ENCODE data around the gene RPH3AL. TPM values are rescaled to one million over a fixed set of nuclear protein-coding genes. Genes with fewer than 3 reads are reported as not detected.
"Not testable (repeated sequence)": the region's sequence is repeated elsewhere in the genome, so short reads cannot be mapped to it uniquely, and the experiment has no call there.

RPH3AL gene
- total RNA-seq, 1 experiment from 2014 or later: 6.9 TPM

- in situ Hi-C loops (cut with HindIII; ENCODE audit: low sequenced_read_pairs): no loop called here
- DNase-seq (ENCODE audit: low spot score): no peak
These were observed 115.8 kb downstream of the RPH3AL start for GRCh38 chr17:236641-237405.

- in situ Hi-C loops (cut with HindIII; ENCODE audit: low sequenced_read_pairs): no loop called here
- no peak for DNase-seq (ENCODE audit: low spot score)
These were observed 116.6 kb downstream of the RPH3AL start for GRCh38 chr17:235831-236640.

- in situ Hi-C loops (cut with HindIII; ENCODE audit: low sequenced_read_pairs); DNase-seq (ENCODE audit: low spot score): not testable (repeated sequence)
These were observed 117.4 kb downstream of the RPH3AL start for GRCh38 chr17:234994-235830.

- DNase-seq (ENCODE audit: low spot score); in situ Hi-C loops (cut with HindIII; ENCODE audit: low sequenced_read_pairs): not testable (repeated sequence)
These were observed 118.2 kb downstream of the RPH3AL start for GRCh38 chr17:234163-234993.

- DNase-seq (ENCODE audit: low spot score): no peak
- in situ Hi-C loops (cut with HindIII; ENCODE audit: low sequenced_read_pairs): no loop called here
These were observed 119.1 kb downstream of the RPH3AL start for GRCh38 chr17:233473-233941.

- in situ Hi-C loops (cut with HindIII; ENCODE audit: low sequenced_read_pairs): no loop called here
- DNase-seq (ENCODE audit: low spot score): no peak
These were observed 120.4 kb downstream of the RPH3AL start for GRCh38 chr17:231966-232807.

- DNase-seq (ENCODE audit: low spot score): no peak
- in situ Hi-C loops (cut with HindIII; ENCODE audit: low sequenced_read_pairs): no loop called here
These were observed 121.2 kb downstream of the RPH3AL start for GRCh38 chr17:231191-231965.

- no peak for DNase-seq (ENCODE audit: low spot score)
- in situ Hi-C loops (cut with HindIII; ENCODE audit: low sequenced_read_pairs): no loop called here
These were observed 122.2 kb downstream of the RPH3AL start for GRCh38 chr17:230395-230770.

- no peak for DNase-seq (ENCODE audit: low spot score)
These were observed 122.8 kb downstream of the RPH3AL start for GRCh38 chr17:229709-230394.

GRCh38 chr17:228951-229708 is 123.5 kb downstream of the RPH3AL start:
- in situ Hi-C loops (cut with HindIII; ENCODE audit: low sequenced_read_pairs): no loop called here
- DNase-seq (ENCODE audit: low spot score): no peak

More at GRCh38 chr17:229709-230394, 122.8 kb downstream of the RPH3AL start:
- in situ Hi-C loops (cut with HindIII; ENCODE audit: low sequenced_read_pairs): no loop called here

GRCh38 chr17:227946-228615 is 124.5 kb downstream of the RPH3AL start:
- in situ Hi-C loops (cut with HindIII; ENCODE audit: low sequenced_read_pairs): no loop called here
- DNase-seq (ENCODE audit: low spot score): no peak

- peak; percentile 78 for DNase-seq (ENCODE audit: low spot score)
- in situ Hi-C loops (cut with HindIII; ENCODE audit: low sequenced_read_pairs): no loop called here
These were observed 125.3 kb downstream of the RPH3AL start for GRCh38 chr17:227078-227945.

GRCh38 chr17:226108-227077 is 126.2 kb downstream of the RPH3AL start:
- in situ Hi-C loops (cut with HindIII; ENCODE audit: low sequenced_read_pairs): no loop called here
- DNase-seq (ENCODE audit: low spot score): peak; percentile 41

All from G401 (cell line).